Liver (tissue), 9 donors: Measurements from ENCODE around the gene RAD51B. TPM values are rescaled to one million over a fixed set of nuclear protein-coding genes. Genes with fewer than 3 reads are reported as not detected.

ENCODE experiments used
- DNase-seq: peaks from one replicate; pipeline ENCODE4 v3.0.0-alpha.2; 2017; ENCODE audit warnings: low spot score
- H3K27ac ChIP-seq, 2 donors: one replicate each; pipeline ENCODE4 v1.7.0; 2013; ENCODE audit warnings: inconsistent platforms in 2 of 2, low read length in 2 of 2, control low read depth in 1 of 2, low read depth in 1 of 2, mild to moderate bottlenecking in 1 of 2
- H3K27me3 ChIP-seq, 4 donors: one replicate each; pipeline versions ENCODE4 v1.6.1 to v1.7.0; 2013; ENCODE audit warnings: low read length in 3 of 4, inconsistent platforms in 1 of 4, mild to moderate bottlenecking in 1 of 4, moderate library complexity in 1 of 4; ENCODE audit not compliant: control insufficient read depth in 4 of 4, insufficient read depth in 4 of 4
- H3K36me3 ChIP-seq, 4 donors: one replicate each; pipeline versions ENCODE4 v1.6.1 to v1.7.0; 2013; ENCODE audit warnings: low read length in 3 of 4, mild to moderate bottlenecking in 3 of 4, low read depth in 1 of 4, moderate library complexity in 1 of 4; ENCODE audit not compliant: control insufficient read depth in 4 of 4, insufficient read depth in 3 of 4
- H3K4me1 ChIP-seq, 4 donors: one replicate each; pipeline versions ENCODE4 v1.6.1 to v1.7.0; 2013; ENCODE audit warnings: low read length in 3 of 4, mild to moderate bottlenecking in 3 of 4, moderate library complexity in 1 of 4; ENCODE audit not compliant: control insufficient read depth in 4 of 4, insufficient read depth in 4 of 4
- H3K4me3 ChIP-seq, 3 donors: one replicate each; pipeline versions ENCODE4 v1.6.1 to v1.7.0; 2013; ENCODE audit warnings: low read length in 3 of 3, control low read depth in 1 of 3, low read depth in 1 of 3, mild to moderate bottlenecking in 1 of 3
- H3K9ac ChIP-seq, 2 donors: one replicate each; pipeline ENCODE4 v1.7.0; 2013; ENCODE audit warnings: low read length in 2 of 2, mild to moderate bottlenecking in 2 of 2, moderate library complexity in 2 of 2, control low read depth in 1 of 2, low read depth in 1 of 2
- H3K9me3 ChIP-seq, 4 donors: one replicate each; pipeline versions ENCODE4 v1.6.1 to v1.7.0; 2013; ENCODE audit warnings: low read length in 3 of 4; ENCODE audit not compliant: control insufficient read depth in 4 of 4
- ATF3 ChIP-seq: IDR thresholded peaks from 2 replicates; pipeline ENCODE4 v1.6.1; 2016; ENCODE audit warnings: antibody characterized with exemption
- FOXA1 ChIP-seq: IDR thresholded peaks from 2 replicates; pipeline ENCODE4 v1.6.1; 2016; ENCODE audit warnings: antibody characterized with exemption
- HNF4A ChIP-seq, 2 donors: conservative IDR thresholded peaks; 2 replicates each; pipeline ENCODE4 v1.6.1; 2016; ENCODE audit warnings: antibody characterized with exemption in 2 of 2, mild to moderate bottlenecking in 2 of 2
- HNF4G ChIP-seq: IDR thresholded peaks from 2 replicates; pipeline ENCODE4 v1.6.1; 2016; ENCODE audit warnings: antibody characterized with exemption
- JUND ChIP-seq, 2 donors: IDR thresholded peaks; 2 replicates each; pipeline ENCODE4 v1.6.1; 2016; ENCODE audit warnings: antibody characterized with exemption in 2 of 2
- MAX ChIP-seq: IDR thresholded peaks from 2 replicates; pipeline ENCODE4 v1.6.1; 2016; ENCODE audit warnings: antibody characterized with exemption
- NR2F2 ChIP-seq: IDR thresholded peaks from 2 replicates; pipeline ENCODE4 v1.6.1; 2016; ENCODE audit warnings: antibody characterized with exemption
- RAD21 ChIP-seq, 2 donors: IDR thresholded peaks; 2 replicates each; pipeline ENCODE4 v1.6.1; 2016; ENCODE audit warnings: antibody characterized with exemption in 2 of 2, mild to moderate bottlenecking in 2 of 2
- REST ChIP-seq: IDR thresholded peaks from 2 replicates; pipeline ENCODE4 v1.6.1; 2016; ENCODE audit warnings: antibody characterized with exemption, mild to moderate bottlenecking
- RXRA ChIP-seq, 2 donors: IDR thresholded peaks; 2 replicates each; pipeline ENCODE4 v1.6.1; 2017 to 2018; ENCODE audit warnings: antibody characterized with exemption in 2 of 2, mild to moderate bottlenecking in 1 of 2
- SP1 ChIP-seq: IDR thresholded peaks from 2 replicates; pipeline ENCODE4 v1.6.1; 2018; ENCODE audit warnings: antibody characterized with exemption, mild to moderate bottlenecking
- YY1 ChIP-seq: IDR thresholded peaks from 2 replicates; pipeline ENCODE4 v1.6.1; 2016; ENCODE audit warnings: antibody characterized with exemption, mild to moderate bottlenecking
- WGBS: extraction: QIAGEN DNeasy Blood & Tissue Kit; methylation state at CpG from one replicate; pipeline ENCODE4 v1.1.7; 2013; 5-methylcytosine and 5-hydroxymethylcytosine counted together
- polyA plus RNA-seq, 2 donors: library from polyadenylated mRNA; stranded (reverse) in 1 of 2; unstranded in 1 of 2; fragments of 200-250 nt in 1 of 2; fragments of >200 nt in 1 of 2; fragmentation: Nextera tagmentation in 1 of 2; extraction: Ambion mirVana in 1 of 2; gene quantifications; one replicate each; pipeline versions ENCODE4 v1.2.1 to v1.2.3, GENCODE V29; 2013 to 2015
- total RNA-seq, 2 donors: library from RNA; depleted of rRNA; stranded (reverse); fragments of >200 nt; gene quantifications; one replicate each; pipeline ENCODE4 v1.2.3, GENCODE V29; 2014
- donor health status: healthy.
- donor health status: healthy.
- donor health status: healthy.
- donor health status: healthy.
- donor health status: healthy.

RAD51B gene
- total and polyA plus RNA-seq, 4 donors: 0.81 to 12.9 (median 2.4) TPM

GRCh38 chr14:68702135-68702534, 882.6 kb downstream of the RAD51B start:
- WGBS: 96% methylated on average over 4 of the region's 4 CpGs
- DNase-seq: no peak
- no peak for TF ChIP-seq JUND (IDR thresholded peaks at IDR 0.05)
- no peak overlapping the region for H3K27ac ChIP-seq
- H3K27me3 ChIP-seq: no peaks in the 10 kb centered on the region
- no peaks in the 10 kb centered on the region for H3K36me3 ChIP-seq
- no peak overlapping the region for H3K4me3 ChIP-seq
- H3K9me3 ChIP-seq: no peaks in the 10 kb centered on the region
- H3K4me1 ChIP-seq: peaks cover 0 to 8% (median 0%) of the 10 kb centered on the region in 4 donors
- H3K9ac ChIP-seq: no peak overlapping the region

- Histone ChIP-seq H3K27ac (no peak overlapping the region), H3K4me3 (no peak overlapping the region), H3K36me3 (no peaks in the 10 kb centered on the region), H3K9me3 (no peaks in the 10 kb centered on the region), H3K9ac (no peak overlapping the region), H3K27me3 (no peaks in the 10 kb centered on the region), H3K4me1 (peaks cover 0 to 8% (median 0%) of the 10 kb centered on the region in 4 donors)
- TF ChIP-seq RXRA (IDR thresholded peaks at IDR 0.05): no peak
- TF ChIP-seq HNF4A (conservative IDR thresholded peaks at IDR 0.05): no peak
- TF ChIP-seq HNF4G: no peak
- no peak for TF ChIP-seq ATF3
- no peak for TF ChIP-seq NR2F2
- no peak for TF ChIP-seq RAD21 (IDR thresholded peaks at IDR 0.05)
- no peak for TF ChIP-seq JUND (IDR thresholded peaks at IDR 0.05)
- 98% methylated on average over 3 of the region's 3 CpGs for WGBS
- DNase-seq: no peak
Observed at GRCh38 chr14:68702578-68702977, 883.0 kb downstream of the RAD51B start.

- TF ChIP-seq RAD21 (IDR thresholded peaks at IDR 0.05) (no peak), JUND (IDR thresholded peaks at IDR 0.05) (no peak), HNF4A (conservative IDR thresholded peaks at IDR 0.05) (no peak), REST (no peak), HNF4G (no peak), NR2F2 (no peak), FOXA1 (no peak), SP1 (no peak), YY1 (no peak), MAX (no peak)
- H3K9me3 ChIP-seq: no peaks in the 10 kb centered on the region
- H3K9ac ChIP-seq: no peak overlapping the region
- WGBS: 88% methylated on average over 10 of the region's 10 CpGs
- H3K4me3 ChIP-seq: no peak overlapping the region
- no peaks in the 10 kb centered on the region for H3K36me3 ChIP-seq
- no peak overlapping the region for H3K27ac ChIP-seq
- DNase-seq: no peak
- H3K4me1 ChIP-seq: peaks cover 0 to 8% (median 0%) of the 10 kb centered on the region in 4 donors
- no peaks in the 10 kb centered on the region for H3K27me3 ChIP-seq
Observed at GRCh38 chr14:68703093-68703492, 883.5 kb downstream of the RAD51B start.
